ENCODE data around the gene CRTC3.
A peak's percentile ranks its signal among the peaks of the same experiment; 100 is the strongest.

The CRTC3 gene

GRCh38 chr15:90594301-90594738 is 64.6 kb downstream of the CRTC3 start:
- peak; percentile 76 to 82 for DNase-seq (ENCODE audit: low read depth in 2 of 2)

- no peak for DNase-seq (ENCODE audit: low read depth in 2 of 2)
These were observed 66.0 kb downstream of the CRTC3 start for GRCh38 chr15:90595763-90596155.

GRCh38 chr15:90596943-90597342 is 67.2 kb downstream of the CRTC3 start:
- DNase-seq (ENCODE audit: low read depth in 2 of 2) = no peak

- no peak for DNase-seq (ENCODE audit: low read depth in 2 of 2)
These were observed 67.9 kb downstream of the CRTC3 start for GRCh38 chr15:90597577-90597976.

- no peak for DNase-seq (ENCODE audit: low read depth in 2 of 2)
These were observed 68.4 kb downstream of the CRTC3 start for GRCh38 chr15:90598031-90598577.

- DNase-seq (ENCODE audit: low read depth in 2 of 2) = no peak
These were observed 69.0 kb downstream of the CRTC3 start for GRCh38 chr15:90598679-90599078.

GRCh38 chr15:90599116-90599515 is 69.4 kb downstream of the CRTC3 start:
- no peak for DNase-seq (ENCODE audit: low read depth in 2 of 2)

- no peak for DNase-seq (ENCODE audit: low read depth in 2 of 2)
These were observed 69.9 kb downstream of the CRTC3 start for GRCh38 chr15:90599644-90600043.

GRCh38 chr15:90600954-90601353 is 71.2 kb downstream of the CRTC3 start:
- DNase-seq (ENCODE audit: low read depth in 2 of 2) = no peak

- peak in 1 of 2 donors; percentile 17 for DNase-seq (ENCODE audit: low read depth in 2 of 2)
These were observed 74.2 kb downstream of the CRTC3 start for GRCh38 chr15:90603893-90604292.

- DNase-seq (ENCODE audit: low read depth in 2 of 2) = no peak
These were observed 76.9 kb downstream of the CRTC3 start for GRCh38 chr15:90606641-90607040.

- DNase-seq (ENCODE audit: low read depth in 2 of 2) = no peak
These were observed 77.6 kb downstream of the CRTC3 start for GRCh38 chr15:90607361-90607760.

- no peak for DNase-seq (ENCODE audit: low read depth in 2 of 2)
These were observed 79.8 kb downstream of the CRTC3 start for GRCh38 chr15:90609242-90610180.

- DNase-seq (ENCODE audit: low read depth in 2 of 2) = no peak
These were observed 80.5 kb downstream of the CRTC3 start for GRCh38 chr15:90610190-90610589.

- no peak for DNase-seq (ENCODE audit: low read depth in 2 of 2)
These were observed 81.4 kb downstream of the CRTC3 start for GRCh38 chr15:90611157-90611556.

- DNase-seq (ENCODE audit: low read depth in 2 of 2) = no peak
These were observed 87.4 kb downstream of the CRTC3 start for GRCh38 chr15:90617171-90617570.

- DNase-seq (ENCODE audit: low read depth in 2 of 2) = no peak
These were observed 88.0 kb downstream of the CRTC3 start for GRCh38 chr15:90617668-90618097.

- no peak for DNase-seq (ENCODE audit: low read depth in 2 of 2)
These were observed 88.8 kb downstream of the CRTC3 start for GRCh38 chr15:90618330-90619125.

- DNase-seq (ENCODE audit: low read depth in 2 of 2) = no peak
These were observed 89.7 kb downstream of the CRTC3 start for GRCh38 chr15:90619468-90619867.

- no peak for DNase-seq (ENCODE audit: low read depth in 2 of 2)
These were observed 90.2 kb downstream of the CRTC3 start for GRCh38 chr15:90619939-90620338.

GRCh38 chr15:90620379-90621067 is 90.8 kb downstream of the CRTC3 start:
- DNase-seq (ENCODE audit: low read depth in 2 of 2) = no peak

GRCh38 chr15:90623854-90624253 is 94.1 kb downstream of the CRTC3 start:
- DNase-seq (ENCODE audit: low read depth in 2 of 2) = no peak

Data from stimulated activated CD8-positive, alpha-beta memory T cell treated with anti-CD3 and anti-CD28 coated beads, Interleukin-7, amount 100 ng/mL, for 4 hours (primary cell).